IMR-90 (cell line): ENCODE data around the gene ITGA2. TPM values are rescaled to one million over a fixed set of nuclear protein-coding genes. Genes with fewer than 3 reads are reported as not detected.
A peak's percentile ranks its signal among the peaks of the same experiment; 100 is the strongest.

ENCODE experiments used
- ATAC-seq: fragments of 200-7000 bp; cut with Tn5 transposase; 2 replicates; pipeline ENCODE4 v1.9.1; 2020; ENCODE audit warnings: low read depth, mild to moderate bottlenecking, moderate library complexity
- BruUV-seq: library from RNA; stranded (reverse); fragments of 400-500 nt; replicated peaks from 2 replicates; lab custom pipeline; 2021; lab: Mats Ljungman, UMichigan
- CTCF ChIA-PET: fragments of 300-600 bp; formaldehyde crosslinking; extraction: SDS; loops from one replicate; lab custom pipeline; 2021; ENCODE audit warnings: antibody characterized with exemption; lab: Yijun Ruan, JAX
- POLR2A ChIA-PET: fragments of 300-600 bp; sonication (Branson Sonifier 250); formaldehyde crosslinking; loops from one replicate; lab custom pipeline; 2022; ENCODE audit warnings: antibody characterized with exemption; ENCODE audit not compliant: unreplicated experiment; lab: Charles Lee
- DNase-seq: peaks from one replicate; pipeline ENCODE4 v3.0.0; 2013
- H2AFZ ChIP-seq: replicated peaks from 2 replicates; pipeline ENCODE3; 2013; ENCODE audit warnings: low read length, mild to moderate bottlenecking; ENCODE audit not compliant: poor library complexity
- H2AK5ac ChIP-seq: 2 replicates; pipeline ENCODE4 v1.6.1; 2013; ENCODE audit warnings: low read depth, low read length, inconsistent platforms
- H2AK9ac ChIP-seq: replicated peaks from 2 replicates; pipeline ENCODE3; 2013; ENCODE audit warnings: mild to moderate bottlenecking, low read depth, low read length, moderate library complexity; ENCODE audit not compliant: poor library complexity
- H2BK120ac ChIP-seq: 2 replicates; pipeline ENCODE4 v1.6.1; 2013; ENCODE audit warnings: low read depth, low read length, inconsistent platforms
- H2BK15ac ChIP-seq: 3 replicates; pipeline ENCODE4 v1.6.1; 2013; ENCODE audit warnings: low read depth, low read length, inconsistent platforms
- H2BK20ac ChIP-seq: 2 replicates; pipeline ENCODE4 v1.6.1; 2013; ENCODE audit warnings: low read depth, mild to moderate bottlenecking, inconsistent platforms, low read length, moderate library complexity
- H2BK5ac ChIP-seq: 2 replicates; pipeline ENCODE4 v1.6.1; 2013; ENCODE audit warnings: mild to moderate bottlenecking, low read depth, low read length, inconsistent platforms; ENCODE audit not compliant: poor library complexity, severe bottlenecking
- H3K14ac ChIP-seq: replicated peaks from 2 replicates; pipeline ENCODE4 v1.6.1; 2013; ENCODE audit warnings: low read depth, low read length, inconsistent platforms
- H3K18ac ChIP-seq: 2 replicates; pipeline ENCODE4 v1.6.1; 2013; ENCODE audit warnings: low read depth, low read length, control low read depth
- H3K23ac ChIP-seq: 2 replicates; pipeline ENCODE4 v1.6.1; 2013; ENCODE audit warnings: low read depth, low read length, inconsistent platforms
- H3K27ac ChIP-seq: 2 replicates; pipeline ENCODE4 v1.5.1; 2013; ENCODE audit warnings: mild to moderate bottlenecking, control low read depth, low read length; ENCODE audit not compliant: insufficient read depth
- H3K27me3 ChIP-seq: 2 replicates; pipeline ENCODE4 v1.6.1; 2013; ENCODE audit warnings: low read length; ENCODE audit not compliant: control insufficient read depth, insufficient read depth
- H3K36me3 ChIP-seq: 2 replicates; pipeline ENCODE4 v1.6.1; 2013; ENCODE audit warnings: low read length, mixed read lengths; ENCODE audit not compliant: control insufficient read depth, insufficient read depth
- H3K4ac ChIP-seq: 2 replicates; pipeline ENCODE4 v1.6.1; 2013; ENCODE audit warnings: low read depth, low read length, inconsistent platforms
- H3K4me1 ChIP-seq: 2 replicates; pipeline ENCODE4 v1.6.1; 2013; ENCODE audit warnings: low read length, mixed read lengths; ENCODE audit not compliant: control insufficient read depth, insufficient read depth
- H3K4me2 ChIP-seq: 2 replicates; pipeline ENCODE4 v1.6.1; 2013; ENCODE audit warnings: low read depth, mild to moderate bottlenecking, control low read depth, low read length, moderate library complexity
- H3K4me3 ChIP-seq: 2 replicates; pipeline ENCODE4 v1.5.1; 2013; ENCODE audit warnings: low read depth, mild to moderate bottlenecking, control low read depth, low read length, moderate library complexity; ENCODE audit not compliant: insufficient read depth
- H3K56ac ChIP-seq: 2 replicates; pipeline ENCODE4 v1.6.1; 2013; ENCODE audit warnings: low read length, inconsistent platforms; ENCODE audit not compliant: insufficient read depth; ENCODE audit errors: extremely low read depth
- H3K79me1 ChIP-seq, 2 experiments: 2 replicates each; pipeline ENCODE4 v1.6.1; 2013; ENCODE audit warnings: low read length in 2 of 2, inconsistent platforms in 1 of 2, low read depth in 1 of 2
- H3K9ac ChIP-seq: 2 replicates; pipeline ENCODE4 v1.6.1; 2013; ENCODE audit warnings: low read depth, low read length, control low read depth
- H3K9me1 ChIP-seq: 2 replicates; pipeline ENCODE4 v1.6.1; 2013; ENCODE audit warnings: low read length, inconsistent platforms; ENCODE audit not compliant: insufficient read depth
- H3K9me3 ChIP-seq: 2 replicates; pipeline ENCODE4 v1.6.1; 2013; ENCODE audit warnings: low read length; ENCODE audit not compliant: control insufficient read depth, insufficient read depth
- H4K20me1 ChIP-seq: 2 replicates; pipeline ENCODE4 v1.6.1; 2013; ENCODE audit warnings: low read length, inconsistent platforms; ENCODE audit not compliant: insufficient read depth
- H4K5ac ChIP-seq: 2 replicates; pipeline ENCODE4 v1.6.1; 2013; ENCODE audit warnings: mild to moderate bottlenecking, low read depth, low read length, control low read depth
- H4K8ac ChIP-seq, 2 experiments: 2 replicates each; pipeline ENCODE4 v1.6.1; 2013; ENCODE audit warnings: low read depth in 2 of 2, low read length in 2 of 2, control low read depth in 1 of 2, inconsistent platforms in 1 of 2
- H4K91ac ChIP-seq: 2 replicates; pipeline ENCODE4 v1.6.1; 2013; ENCODE audit warnings: low read depth, low read length, inconsistent platforms; ENCODE audit not compliant: insufficient read depth
- BHLHE40 ChIP-seq: fragments of 150-350 bp; IDR thresholded peaks from 2 replicates; pipeline ENCODE4 v1.6.1; 2016; ENCODE audit warnings: mild to moderate bottlenecking, low read depth, low read length
- CEBPB ChIP-seq: IDR thresholded peaks from 2 replicates; pipeline ENCODE4 v1.6.1; 2012; ENCODE audit warnings: low read depth, low read length, improper control_type of control experiment
- CHD1 ChIP-seq: IDR thresholded peaks from 2 replicates; pipeline ENCODE4 v1.6.1; 2012; ENCODE audit warnings: low read depth, low read length, improper control_type of control experiment
- FOS ChIP-seq: fragments of 150-350 bp; IDR thresholded peaks from 2 replicates; pipeline ENCODE4 v1.6.1; 2016; ENCODE audit warnings: low read depth, low read length
- MAFK ChIP-seq: IDR thresholded peaks from 2 replicates; pipeline ENCODE4 v1.6.1; 2012; ENCODE audit warnings: low read depth, low read length, improper control_type of control experiment
- MAZ ChIP-seq: IDR thresholded peaks from 2 replicates; pipeline ENCODE4 v1.6.1; 2012; ENCODE audit warnings: low read depth, mild to moderate bottlenecking, low read length, improper control_type of control experiment, moderate library complexity, borderline replicate concordance
- MXI1 ChIP-seq: IDR thresholded peaks from 2 replicates; pipeline ENCODE4 v1.6.1; 2012; ENCODE audit warnings: low read depth, mild to moderate bottlenecking, low read length, moderate library complexity, borderline replicate concordance
- NFE2L2 ChIP-seq: fragments of 150-350 bp; IDR thresholded peaks from 2 replicates; pipeline ENCODE4 v1.6.1; 2016; ENCODE audit warnings: low read depth, mild to moderate bottlenecking, low read length
- POLR2A ChIP-seq: IDR thresholded peaks from 2 replicates; pipeline ENCODE4 v1.6.1; 2012; ENCODE audit warnings: mild to moderate bottlenecking, low read depth, low read length
- RAD21 ChIP-seq: IDR thresholded peaks from 2 replicates; pipeline ENCODE4 v1.6.1; 2012; ENCODE audit warnings: low read length, improper control_type of control experiment
- RCOR1 ChIP-seq: IDR thresholded peaks from 2 replicates; pipeline ENCODE4 v1.6.1; 2012; ENCODE audit warnings: mild to moderate bottlenecking, low read length, improper control_type of control experiment; ENCODE audit not compliant: insufficient replicate concordance
- RFX5 ChIP-seq: IDR thresholded peaks from 2 replicates; pipeline ENCODE4 v1.8.0; 2012; ENCODE audit warnings: low read depth, mild to moderate bottlenecking, low read length, moderate library complexity
- SMC3 ChIP-seq: fragments of 150-350 bp; IDR thresholded peaks from 2 replicates; pipeline ENCODE4 v1.6.1; 2016; ENCODE audit warnings: low read depth, mild to moderate bottlenecking, antibody characterized with exemption, low read length, moderate library complexity
- WGBS, 2 experiments: methylation state at CpG; one replicate each; pipeline versions ENCODE4 v1.1.5 to v1.1.7; 2013; ENCODE audit warnings: missing lambda C conversion rate in 2 of 2; ENCODE audit not compliant: insufficient read length in 1 of 2; ENCODE audit errors: extremely low coverage in 2 of 2; 5-methylcytosine and 5-hydroxymethylcytosine counted together
- dilution Hi-C: fragments of 300-500 bp; cut with HindIII; formaldehyde crosslinking; loops from one replicate; pipeline ENCODE4 v1.14.3; 2018; ENCODE audit warnings: low sequenced_read_pairs; ENCODE audit not compliant: unreplicated experiment
- in situ Hi-C: fragments of 300-500 bp; cut with MboI; formaldehyde crosslinking; loops from 3 replicates; pipeline ENCODE4 v1.14.3; 2019; ENCODE audit warnings: low sequenced_read_pairs, inconsistent platforms, mixed read lengths
- intact Hi-C: fragments of 100-400 bp; cut with micrococcal nuclease; formaldehyde crosslinking; loops from 2 replicates; pipeline ENCODE4 v1.10.0; 2022
- polyA plus RNA-seq, 3 experiments: library from polyadenylated mRNA; depleted of rRNA; stranded (reverse); fragments of >200 nt; gene quantifications; 2 replicates each; pipeline ENCODE4 v1.2.3, GENCODE V29; 2012; ENCODE audit warnings: low replicate concordance in 1 of 3
- total RNA-seq: library from RNA; depleted of rRNA; stranded (reverse); fragments of >200 nt; gene quantifications from 2 replicates; pipeline ENCODE4 v1.2.3, GENCODE V29; 2012
- TF ChIP-seq, protein P1 (sequence below): fragments of 150-350 bp; IDR thresholded peaks from 2 replicates; pipeline ENCODE4 v1.6.1; 2016; ENCODE audit warnings: low read depth, mild to moderate bottlenecking, low read length, moderate library complexity, borderline replicate concordance
- TF ChIP-seq, protein P2 (sequence below): conservative IDR thresholded peaks from 2 replicates; pipeline ENCODE4 v1.5.1; 2012; ENCODE audit warnings: mild to moderate bottlenecking, low read depth, low read length, improper control_type of control experiment
- TF ChIP-seq, protein P3 (sequence below): fragments of 150-350 bp; IDR thresholded peaks from 2 replicates; pipeline ENCODE4 v1.6.1; 2017; ENCODE audit warnings: mild to moderate bottlenecking, antibody characterized with exemption, low read length, low read depth

ITGA2 gene
- total and polyA plus RNA-seq, 2 of the 4 experiments (the other 2 are of a cell fraction) = 23.3 to 93.4 TPM

DNA sequence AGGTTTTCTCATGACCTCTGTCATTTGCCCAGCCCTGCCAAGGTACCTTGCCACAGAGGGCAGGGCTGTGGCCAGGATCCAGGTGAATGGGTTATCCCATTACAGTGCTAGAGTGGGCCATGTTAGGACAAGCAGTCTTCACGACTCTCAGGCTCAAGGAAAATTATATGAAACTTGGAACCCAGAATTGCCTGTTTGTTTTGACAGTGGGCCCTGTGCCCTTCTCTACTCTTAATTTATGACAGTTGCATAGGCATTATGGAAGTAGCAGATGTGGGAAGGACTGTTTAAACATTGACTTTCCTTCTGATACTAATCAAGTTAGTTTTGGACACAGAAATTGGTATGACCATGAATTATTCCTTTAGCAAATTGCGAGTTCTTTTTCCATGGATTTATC is 41.7 kb downstream of the ITGA2 start:
- Histone ChIP-seq H2BK15ac (peak overlapping the region; percentile 98; the same call in 2 of the 3 replicates), H2AK9ac (peak overlapping the region; percentile 10), H3K36me3 (peaks cover 3% of the 10 kb centered on the region; the same call in 1 of the 2 replicates), H3K27me3 (no peaks in the 10 kb centered on the region), H4K91ac (peak overlapping the region; percentile 95), H3K9ac (no peak overlapping the region; the same call in 1 of the 2 replicates), H3K14ac (peak overlapping the region; percentile 98), H2AFZ (no peak overlapping the region), H2BK120ac (peak overlapping the region; percentile 99), H4K20me1 (no peaks in the 10 kb centered on the region), H3K27ac (peak overlapping the region; percentile 98), H2BK5ac (peak overlapping the region; percentile 82), H3K4me3 (no peak overlapping the region), H2BK20ac (peak overlapping the region; percentile 98), H3K9me1 (peaks cover 10% of the 10 kb centered on the region), H3K4ac (peak overlapping the region; percentile 96), H3K79me1 (peaks cover 12 to 63% of the 10 kb centered on the region in 2 experiments), H3K56ac (peak overlapping the region; percentile 63), H4K8ac (peak overlapping the region; percentile 85 to 92), H3K9me3 (no peaks in the 10 kb centered on the region), H4K5ac (peak overlapping the region; percentile 92), H3K18ac (peak overlapping the region; percentile 96), H3K4me2 (peak overlapping the region; percentile 8; the same call in 1 of the 2 replicates), H3K4me1 (peaks cover 23% of the 10 kb centered on the region), H3K23ac (peak overlapping the region; percentile 74; the same call in 1 of the 2 replicates), H2AK5ac (peak overlapping the region; percentile 97)
- peak; percentile 14 for DNase-seq
- WGBS, 2 experiments = 83% methylated on average over 1 of the region's 2 CpGs; no CpG with 5 or more reads in 1 of the 2 experiments
- intact Hi-C loops (no loop called here), in situ Hi-C loops (no loop called here), dilution Hi-C loops (no loop called here)
- TF ChIP-seq SMC3 (no peak), FOS (no peak), MAZ (no peak), RFX5 (no peak), BHLHE40 (no peak), POLR2A (no peak), MAFK (no peak), CHD1 (no peak), MXI1 (no peak), RAD21 (no peak), CEBPB (no peak), NFE2L2 (no peak), RCOR1 (no peak)
- TF ChIP-seq, protein P1, sequence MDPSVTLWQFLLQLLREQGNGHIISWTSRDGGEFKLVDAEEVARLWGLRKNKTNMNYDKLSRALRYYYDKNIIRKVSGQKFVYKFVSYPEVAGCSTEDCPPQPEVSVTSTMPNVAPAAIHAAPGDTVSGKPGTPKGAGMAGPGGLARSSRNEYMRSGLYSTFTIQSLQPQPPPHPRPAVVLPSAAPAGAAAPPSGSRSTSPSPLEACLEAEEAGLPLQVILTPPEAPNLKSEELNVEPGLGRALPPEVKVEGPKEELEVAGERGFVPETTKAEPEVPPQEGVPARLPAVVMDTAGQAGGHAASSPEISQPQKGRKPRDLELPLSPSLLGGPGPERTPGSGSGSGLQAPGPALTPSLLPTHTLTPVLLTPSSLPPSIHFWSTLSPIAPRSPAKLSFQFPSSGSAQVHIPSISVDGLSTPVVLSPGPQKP = no peak
- TF ChIP-seq, protein P2, sequence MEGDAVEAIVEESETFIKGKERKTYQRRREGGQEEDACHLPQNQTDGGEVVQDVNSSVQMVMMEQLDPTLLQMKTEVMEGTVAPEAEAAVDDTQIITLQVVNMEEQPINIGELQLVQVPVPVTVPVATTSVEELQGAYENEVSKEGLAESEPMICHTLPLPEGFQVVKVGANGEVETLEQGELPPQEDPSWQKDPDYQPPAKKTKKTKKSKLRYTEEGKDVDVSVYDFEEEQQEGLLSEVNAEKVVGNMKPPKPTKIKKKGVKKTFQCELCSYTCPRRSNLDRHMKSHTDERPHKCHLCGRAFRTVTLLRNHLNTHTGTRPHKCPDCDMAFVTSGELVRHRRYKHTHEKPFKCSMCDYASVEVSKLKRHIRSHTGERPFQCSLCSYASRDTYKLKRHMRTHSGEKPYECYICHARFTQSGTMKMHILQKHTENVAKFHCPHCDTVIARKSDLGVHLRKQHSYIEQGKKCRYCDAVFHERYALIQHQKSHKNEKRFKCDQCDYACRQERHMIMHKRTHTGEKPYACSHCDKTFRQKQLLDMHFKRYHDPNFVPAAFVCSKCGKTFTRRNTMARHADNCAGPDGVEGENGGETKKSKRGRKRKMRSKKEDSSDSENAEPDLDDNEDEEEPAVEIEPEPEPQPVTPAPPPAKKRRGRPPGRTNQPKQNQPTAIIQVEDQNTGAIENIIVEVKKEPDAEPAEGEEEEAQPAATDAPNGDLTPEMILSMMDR = no peak
- TF ChIP-seq, protein P3, sequence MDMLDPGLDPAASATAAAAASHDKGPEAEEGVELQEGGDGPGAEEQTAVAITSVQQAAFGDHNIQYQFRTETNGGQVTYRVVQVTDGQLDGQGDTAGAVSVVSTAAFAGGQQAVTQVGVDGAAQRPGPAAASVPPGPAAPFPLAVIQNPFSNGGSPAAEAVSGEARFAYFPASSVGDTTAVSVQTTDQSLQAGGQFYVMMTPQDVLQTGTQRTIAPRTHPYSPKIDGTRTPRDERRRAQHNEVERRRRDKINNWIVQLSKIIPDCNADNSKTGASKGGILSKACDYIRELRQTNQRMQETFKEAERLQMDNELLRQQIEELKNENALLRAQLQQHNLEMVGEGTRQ = no peak
- no peak for ATAC-seq
- ChIA-PET POLR2A (interaction anchor here (1.3 kb wide), 1 partner anchor 41 kb away, joined by 3 read pairs; the partner anchor contains the start of gene ITGA2), CTCF (no interaction called here)
- BruUV-seq = no TSS peak
